Pancreas (tissue), 10 donors: ENCODE measurements around the gene TMEM214. TPM values are rescaled to one million over a fixed set of nuclear protein-coding genes. Genes with fewer than 3 reads are reported as not detected.

Experiments
- ATAC-seq, 4 donors: fragments of 200-7000 bp; cut with Tn5 transposase; one replicate each; pipeline versions ENCODE4 v1.8.0 to v1.9.1; 2020; ENCODE audit warnings: mild to moderate bottlenecking in 4 of 4, moderate library complexity in 4 of 4
- DNase-seq, 6 donors: peaks; one replicate each; pipeline ENCODE4 v3.0.0-alpha.2; 2020
- FAIRE-seq: peaks from 2 replicates; lab custom pipeline; 2012; peaks lifted over from hg19 to GRCh38; lab: Jason Lieb, UNC
- H3K27ac ChIP-seq, 4 donors: fragments of 200-600 bp; sonication (generic); 1 replicate in 3 of 4; 2 replicates in 1 of 4; pipeline versions ENCODE4 v1.5.0 to v1.8.0; 2020
- H3K27me3 ChIP-seq, 4 donors: fragments of 200-600 bp; one replicate each; pipeline ENCODE4 v1.8.0; 2021
- H3K36me3 ChIP-seq, 3 donors: fragments of 200-600 bp; sonication (generic) in 1 of 3; one replicate each; pipeline versions ENCODE4 v1.5.0 to v1.8.0; 2020 to 2021
- H3K4me1 ChIP-seq, 3 donors: fragments of 200-600 bp; one replicate each; pipeline ENCODE4 v1.8.0; 2021
- H3K4me3 ChIP-seq, 4 donors: fragments of 200-600 bp; sonication (generic) in 2 of 4; one replicate each; pipeline versions ENCODE4 v1.5.0 to v1.8.0; 2020 to 2021
- H3K9me3 ChIP-seq, 4 donors: fragments of 200-600 bp; one replicate each; pipeline ENCODE4 v1.8.0; 2021
- WGBS, 2 donors: extraction: QIAGEN DNeasy Blood & Tissue Kit; methylation state at CpG; one replicate each; pipeline ENCODE4 v1.1.7; 2013; 5-methylcytosine and 5-hydroxymethylcytosine counted together
- intact Hi-C, 3 donors: fragments of 100-400 bp; cut with DNase I; formaldehyde crosslinking; loops; one replicate each; pipeline versions ENCODE4 v1.11.1 to v1.14.2; 2022
- polyA plus RNA-seq, 2 donors: library from polyadenylated mRNA; stranded (reverse); fragments of 200-250 nt; gene quantifications; one replicate each; pipeline ENCODE4 v1.2.3, GENCODE V29; 2013
- total RNA-seq, 6 donors: library from RNA; stranded (reverse); fragmentation: NEBNext Ultra II Directional in 4 of 6; extraction: Animal tissue kit (Norgen Biotek cat#: 25700) in 4 of 6; gene quantifications; one replicate each; pipeline versions ENCODE4 v1.2.1 to v1.2.4, GENCODE V29; 2021 to 2023
- TF ChIP-seq, protein P1 (sequence below), 4 donors: fragments of 200-600 bp; sonication (generic) in 3 of 4; IDR thresholded peaks; one replicate each; pipeline versions ENCODE4 v1.5.0 to v1.8.0; 2021; ENCODE audit warnings: antibody characterized with exemption in 4 of 4
- donor health status: healthy with polysubstance abuse.
- donor health status: DM: no; HTN: no; CAD: no; lungs with moderate emphysema.
- donor health status: DM: no; HTN: no; CAD: no.
- donor health status: control.
- donor health status: control.
- donor health status: Bipolar disorder and iron deficiency.
- donor health status: DM: yes; HTN: yes; CAD: no.
- donor health status: DM: no; HTN: no; CAD: no.
- donor health status: DM: no; HTN: no; CAD: no.
- donor health status: DM: yes; HTN: yes; CAD: no.

The TMEM214 gene
- total and polyA plus RNA-seq, 8 donors: 57.3 to 109 (median 64.6) TPM

DNA sequence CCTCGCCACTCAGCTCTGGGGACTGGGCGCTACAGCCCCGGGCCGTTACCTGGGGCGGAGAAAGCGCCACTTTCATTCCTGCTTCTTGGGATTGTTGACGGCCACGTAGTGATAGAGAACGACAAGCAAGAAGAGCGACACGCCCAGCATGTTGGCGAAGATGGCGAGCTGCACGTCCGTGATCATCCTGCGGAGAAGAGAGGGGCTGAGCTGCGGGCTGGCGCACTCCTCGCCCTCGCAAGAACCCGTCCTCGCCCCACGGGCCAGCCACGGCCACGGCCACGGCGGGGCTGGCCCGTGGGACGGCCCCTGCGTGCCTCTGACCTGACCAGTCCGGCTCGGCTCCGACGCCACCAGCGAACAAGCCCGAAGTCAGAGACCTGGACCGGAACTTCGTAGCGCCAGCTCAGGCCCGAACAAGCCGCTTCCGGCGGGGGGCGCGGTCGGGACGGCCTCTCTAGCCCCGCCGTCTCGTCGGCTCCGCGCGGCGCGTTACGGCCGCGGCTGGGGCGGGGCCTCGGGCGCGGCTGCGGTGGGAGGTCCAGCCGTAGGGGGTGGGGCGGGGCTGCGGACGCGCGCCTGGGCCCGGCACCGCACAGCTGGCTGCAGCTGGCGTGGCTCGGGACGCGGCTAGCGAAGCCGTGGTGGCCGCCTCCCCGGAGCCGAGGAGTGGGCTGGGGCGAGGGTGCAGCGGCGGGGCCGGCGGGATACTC is 38.7 kb downstream of the TMEM214 start, which contains the start of gene OST4:
OST4 (minus strand) TSS at position 378 of the 713 bp plus-strand sequence.
- peak; percentile 95 to 98 (median 97) for ATAC-seq
- H3K9me3 ChIP-seq: no peaks in the 10 kb centered on the region
- WGBS, 2 donors: 0% methylated on average over 39 to 86 of the region's 86 CpGs
- peaks cover 12 to 18% (median 13%) of the 10 kb centered on the region in 3 donors for H3K4me1 ChIP-seq
- H3K4me3 ChIP-seq: peak within 1 kb of the TSS; percentile 66 to 96 (median 89)
- H3K27me3 ChIP-seq: no peaks in the 10 kb centered on the region
- TF ChIP-seq, protein P1, sequence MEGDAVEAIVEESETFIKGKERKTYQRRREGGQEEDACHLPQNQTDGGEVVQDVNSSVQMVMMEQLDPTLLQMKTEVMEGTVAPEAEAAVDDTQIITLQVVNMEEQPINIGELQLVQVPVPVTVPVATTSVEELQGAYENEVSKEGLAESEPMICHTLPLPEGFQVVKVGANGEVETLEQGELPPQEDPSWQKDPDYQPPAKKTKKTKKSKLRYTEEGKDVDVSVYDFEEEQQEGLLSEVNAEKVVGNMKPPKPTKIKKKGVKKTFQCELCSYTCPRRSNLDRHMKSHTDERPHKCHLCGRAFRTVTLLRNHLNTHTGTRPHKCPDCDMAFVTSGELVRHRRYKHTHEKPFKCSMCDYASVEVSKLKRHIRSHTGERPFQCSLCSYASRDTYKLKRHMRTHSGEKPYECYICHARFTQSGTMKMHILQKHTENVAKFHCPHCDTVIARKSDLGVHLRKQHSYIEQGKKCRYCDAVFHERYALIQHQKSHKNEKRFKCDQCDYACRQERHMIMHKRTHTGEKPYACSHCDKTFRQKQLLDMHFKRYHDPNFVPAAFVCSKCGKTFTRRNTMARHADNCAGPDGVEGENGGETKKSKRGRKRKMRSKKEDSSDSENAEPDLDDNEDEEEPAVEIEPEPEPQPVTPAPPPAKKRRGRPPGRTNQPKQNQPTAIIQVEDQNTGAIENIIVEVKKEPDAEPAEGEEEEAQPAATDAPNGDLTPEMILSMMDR (IDR thresholded peaks at IDR 0.05): no peak
- peak; percentile 91 to 96 (median 95) for DNase-seq
- FAIRE-seq: no peak
- no peaks in the 10 kb centered on the region for H3K36me3 ChIP-seq
- intact Hi-C loops: no loop called here
- H3K27ac ChIP-seq: peak within 1 kb of the TSS; percentile 53 to 83 (median 69)

DNA sequence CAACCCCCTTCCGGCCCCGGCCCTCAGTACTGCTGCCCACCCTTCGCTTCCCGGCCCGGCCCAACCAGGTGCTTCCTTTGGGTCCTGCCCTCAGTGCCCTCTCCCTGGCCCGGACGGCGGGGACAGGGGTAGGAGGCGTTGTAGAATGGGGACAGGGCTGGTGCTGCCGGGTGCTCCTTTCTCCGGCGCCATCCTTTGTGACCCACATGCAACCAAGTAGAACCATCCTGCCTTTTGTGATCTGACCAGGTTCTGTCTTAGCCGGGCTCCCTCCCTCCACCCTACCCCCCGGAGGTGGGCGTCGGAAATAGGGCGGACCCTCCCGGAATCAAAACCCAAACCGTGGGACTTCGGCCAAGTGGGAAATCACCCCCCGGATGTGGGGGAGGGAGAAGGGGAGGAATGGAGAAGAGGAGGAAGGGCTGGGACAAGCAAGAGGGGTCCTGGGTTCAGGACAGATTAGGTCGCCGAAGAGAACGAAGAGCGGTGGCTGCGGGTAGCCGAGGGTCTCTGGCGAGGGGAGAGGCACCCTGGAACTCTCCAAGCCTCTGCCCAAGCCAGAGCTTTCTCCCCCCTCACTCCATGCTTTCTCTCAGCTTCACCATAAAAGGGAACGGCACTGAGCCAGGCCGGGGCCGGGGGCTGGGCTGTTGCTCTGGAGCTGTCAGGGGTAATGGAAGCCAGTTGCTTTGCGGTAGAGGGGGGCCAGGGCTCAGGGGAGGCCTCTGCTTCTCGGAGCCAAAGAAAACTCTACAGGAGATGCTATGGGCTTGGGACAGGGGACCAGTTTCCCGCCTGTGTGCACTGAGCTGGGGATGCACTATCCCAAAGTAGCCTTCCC is 39.4 kb downstream of the TMEM214 start:
- no peaks in the 10 kb centered on the region for H3K36me3 ChIP-seq
- peak overlapping the region; percentile 47 to 83 (median 66) for H3K27ac ChIP-seq
- H3K4me1 ChIP-seq: peaks cover 12 to 18% (median 13%) of the 10 kb centered on the region in 3 donors
- ATAC-seq (peak in 3 of 4 donors; percentile 12 to 20 (median 13)), FAIRE-seq (no peak), DNase-seq (peak in 5 of 6 donors; percentile 47 to 69 (median 56))
- no peaks in the 10 kb centered on the region for H3K27me3 ChIP-seq
- no peaks in the 10 kb centered on the region for H3K9me3 ChIP-seq
- peak overlapping the region; percentile 66 to 96 (median 89) for H3K4me3 ChIP-seq
- TF ChIP-seq, protein P1 (IDR thresholded peaks at IDR 0.05): no peak
- WGBS, 2 donors: 11 to 13% methylated on average over 28 to 34 of the region's 34 CpGs
- intact Hi-C loops: no loop called here

DNA sequence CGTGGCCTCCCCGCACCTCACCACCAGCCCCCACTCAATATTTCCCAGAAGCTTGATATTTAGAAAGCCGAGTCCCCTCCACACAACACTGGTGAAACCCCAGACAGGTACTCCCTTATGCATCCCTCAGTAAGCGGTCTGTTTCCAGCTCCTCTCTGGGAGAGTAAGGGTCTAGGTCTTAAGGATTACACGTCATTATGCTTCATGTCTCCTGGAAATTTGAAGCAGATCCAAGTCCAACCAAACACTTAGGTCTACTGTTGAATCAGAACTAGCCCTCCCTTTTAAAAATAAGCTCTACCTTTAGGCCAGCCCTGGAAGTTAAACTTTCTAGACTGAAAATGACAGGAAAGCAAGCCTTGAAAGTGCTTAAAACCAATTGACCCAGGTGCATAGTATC is 40.2 kb downstream of the TMEM214 start:
- FAIRE-seq: no peak
- ATAC-seq: no peak
- TF ChIP-seq, protein P1 (IDR thresholded peaks at IDR 0.05): no peak
- Histone ChIP-seq H3K4me3 (no peak overlapping the region), H3K4me1 (peaks cover 12 to 18% (median 13%) of the 10 kb centered on the region in 3 donors), H3K27me3 (no peaks in the 10 kb centered on the region), H3K9me3 (no peaks in the 10 kb centered on the region), H3K36me3 (no peaks in the 10 kb centered on the region), H3K27ac (no peak overlapping the region)
- intact Hi-C loops: no loop called here
- peak in 1 of 6 donors; percentile 21 for DNase-seq
- WGBS, 2 donors: 87 to 91% methylated on average over 5 of the region's 5 CpGs

DNA sequence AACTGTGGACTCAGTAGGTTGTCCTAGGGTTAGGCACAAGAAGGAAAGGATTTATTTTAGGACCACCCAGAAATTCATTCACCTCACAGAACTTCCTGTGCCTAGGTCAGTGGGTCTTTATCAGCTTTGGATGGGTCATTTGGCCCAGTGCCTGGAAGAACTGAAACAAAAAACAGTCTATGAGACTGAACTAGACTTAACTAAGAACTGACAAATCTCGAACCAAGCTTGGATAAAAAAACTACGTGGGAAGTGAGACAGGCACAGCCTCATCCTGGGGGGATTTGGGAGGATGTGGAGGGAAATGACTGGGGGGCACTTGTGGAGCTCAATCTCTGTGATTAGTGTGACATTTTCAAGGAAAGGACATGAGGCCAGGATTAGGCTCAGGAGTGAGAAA is 41.0 kb downstream of the TMEM214 start:
- no peak for ATAC-seq
- 41 to 59% methylated on average over 2 of the region's 2 CpGs for WGBS, 2 donors
- Histone ChIP-seq H3K9me3 (no peaks in the 10 kb centered on the region), H3K27me3 (no peaks in the 10 kb centered on the region), H3K4me3 (no peak overlapping the region), H3K36me3 (no peaks in the 10 kb centered on the region), H3K27ac (no peak overlapping the region), H3K4me1 (peaks cover 12 to 18% (median 13%) of the 10 kb centered on the region in 3 donors)
- intact Hi-C loops: no loop called here
- TF ChIP-seq, protein P1 (IDR thresholded peaks at IDR 0.05): no peak
- DNase-seq: no peak
- FAIRE-seq: no peak
